ENCODE results near the gene NRAP.

The NRAP gene

DNA sequence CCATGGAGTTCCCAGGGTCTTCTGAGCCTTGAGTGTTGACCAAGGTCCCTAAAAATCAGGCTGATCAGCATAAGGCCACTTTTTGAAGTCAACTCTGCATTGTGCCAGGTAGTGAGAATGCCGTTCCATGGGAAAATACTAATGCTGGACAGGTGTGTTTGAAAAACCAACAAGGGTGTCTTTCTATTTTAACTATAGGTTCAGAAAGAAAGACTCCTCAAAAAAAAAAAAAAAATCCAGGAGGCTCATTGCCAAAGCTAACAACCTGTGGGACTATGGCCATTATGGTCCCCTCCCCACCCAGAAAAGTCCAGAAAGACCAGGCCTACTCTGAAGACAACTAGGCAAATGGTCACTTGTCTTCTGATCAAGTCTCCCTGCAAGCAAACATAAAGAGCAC, 44.4 kb downstream of the NRAP start:
- Histone ChIP-seq H3K27me3 (replicated peaks) (no peaks in the 10 kb centered on the region), H3K36me3 (replicated peaks) (no peaks in the 10 kb centered on the region), H3K27ac (no peak overlapping the region), H3K4me3 (ENCODE audit: low read depth, low read length) (no peak overlapping the region)
- in situ Hi-C loops (cut with HindIII; ENCODE audit: low pct_ligation_motif_present, low sequenced_read_pairs) = no loop called here
- no peak for DNase-seq
- TF ChIP-seq, protein P1, sequence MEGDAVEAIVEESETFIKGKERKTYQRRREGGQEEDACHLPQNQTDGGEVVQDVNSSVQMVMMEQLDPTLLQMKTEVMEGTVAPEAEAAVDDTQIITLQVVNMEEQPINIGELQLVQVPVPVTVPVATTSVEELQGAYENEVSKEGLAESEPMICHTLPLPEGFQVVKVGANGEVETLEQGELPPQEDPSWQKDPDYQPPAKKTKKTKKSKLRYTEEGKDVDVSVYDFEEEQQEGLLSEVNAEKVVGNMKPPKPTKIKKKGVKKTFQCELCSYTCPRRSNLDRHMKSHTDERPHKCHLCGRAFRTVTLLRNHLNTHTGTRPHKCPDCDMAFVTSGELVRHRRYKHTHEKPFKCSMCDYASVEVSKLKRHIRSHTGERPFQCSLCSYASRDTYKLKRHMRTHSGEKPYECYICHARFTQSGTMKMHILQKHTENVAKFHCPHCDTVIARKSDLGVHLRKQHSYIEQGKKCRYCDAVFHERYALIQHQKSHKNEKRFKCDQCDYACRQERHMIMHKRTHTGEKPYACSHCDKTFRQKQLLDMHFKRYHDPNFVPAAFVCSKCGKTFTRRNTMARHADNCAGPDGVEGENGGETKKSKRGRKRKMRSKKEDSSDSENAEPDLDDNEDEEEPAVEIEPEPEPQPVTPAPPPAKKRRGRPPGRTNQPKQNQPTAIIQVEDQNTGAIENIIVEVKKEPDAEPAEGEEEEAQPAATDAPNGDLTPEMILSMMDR (IDR thresholded peaks at IDR 0.05; ENCODE audit: low read depth, low read length, missing control alignments) = no peak

DNA sequence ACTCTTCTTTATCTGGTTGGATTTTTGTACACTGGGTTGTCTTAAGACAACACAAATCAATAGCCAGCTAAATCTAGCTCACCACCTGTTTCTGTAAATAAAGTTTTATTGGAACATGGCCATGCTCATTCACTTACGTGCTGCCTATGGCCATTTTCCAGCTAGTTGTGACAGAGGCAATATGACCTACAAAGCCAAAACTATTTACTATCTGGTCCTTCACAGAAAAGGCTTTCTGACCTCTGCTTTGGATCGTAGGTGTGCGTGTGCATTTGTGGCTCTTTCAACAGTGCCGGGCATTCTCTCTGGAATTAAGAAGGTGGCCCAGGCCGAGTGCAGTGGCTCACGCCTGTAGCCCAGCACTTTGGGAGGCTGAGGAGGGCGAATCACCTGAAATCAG, 45.5 kb downstream of the NRAP start:
- TF ChIP-seq, protein P1 (IDR thresholded peaks at IDR 0.05; ENCODE audit: low read depth, low read length, missing control alignments) = no peak
- Histone ChIP-seq H3K27me3 (replicated peaks) (no peaks in the 10 kb centered on the region), H3K36me3 (replicated peaks) (no peaks in the 10 kb centered on the region), H3K4me3 (ENCODE audit: low read depth, low read length) (no peak overlapping the region), H3K27ac (no peak overlapping the region)
- no peak for DNase-seq
- in situ Hi-C loops (cut with HindIII; ENCODE audit: low pct_ligation_motif_present, low sequenced_read_pairs) = no loop called here

DNA sequence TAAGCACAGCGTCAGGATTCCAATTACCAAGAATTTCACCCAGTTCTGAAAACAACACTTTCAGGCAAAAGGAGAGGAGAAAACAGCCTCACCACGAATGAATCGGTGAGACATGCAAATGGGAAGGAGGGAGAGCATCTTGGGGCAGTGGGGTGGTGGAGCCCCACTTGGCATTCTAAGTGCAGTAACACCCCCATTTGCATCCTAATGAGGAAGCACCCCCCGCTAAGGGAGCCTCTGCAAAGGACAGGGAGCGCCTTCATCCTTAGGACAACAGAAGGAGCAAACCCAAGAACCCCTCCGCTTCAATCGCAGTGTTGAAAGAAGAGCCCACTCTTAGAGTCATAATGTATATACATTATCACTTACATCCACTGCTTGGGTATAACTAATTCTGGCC, 46.8 kb downstream of the NRAP start:
- H3K36me3 ChIP-seq (replicated peaks) = no peaks in the 10 kb centered on the region
- in situ Hi-C loops (cut with HindIII; ENCODE audit: low pct_ligation_motif_present, low sequenced_read_pairs) = no loop called here
- TF ChIP-seq, protein P1 (IDR thresholded peaks at IDR 0.05; ENCODE audit: low read depth, low read length, missing control alignments) = no peak

DNA sequence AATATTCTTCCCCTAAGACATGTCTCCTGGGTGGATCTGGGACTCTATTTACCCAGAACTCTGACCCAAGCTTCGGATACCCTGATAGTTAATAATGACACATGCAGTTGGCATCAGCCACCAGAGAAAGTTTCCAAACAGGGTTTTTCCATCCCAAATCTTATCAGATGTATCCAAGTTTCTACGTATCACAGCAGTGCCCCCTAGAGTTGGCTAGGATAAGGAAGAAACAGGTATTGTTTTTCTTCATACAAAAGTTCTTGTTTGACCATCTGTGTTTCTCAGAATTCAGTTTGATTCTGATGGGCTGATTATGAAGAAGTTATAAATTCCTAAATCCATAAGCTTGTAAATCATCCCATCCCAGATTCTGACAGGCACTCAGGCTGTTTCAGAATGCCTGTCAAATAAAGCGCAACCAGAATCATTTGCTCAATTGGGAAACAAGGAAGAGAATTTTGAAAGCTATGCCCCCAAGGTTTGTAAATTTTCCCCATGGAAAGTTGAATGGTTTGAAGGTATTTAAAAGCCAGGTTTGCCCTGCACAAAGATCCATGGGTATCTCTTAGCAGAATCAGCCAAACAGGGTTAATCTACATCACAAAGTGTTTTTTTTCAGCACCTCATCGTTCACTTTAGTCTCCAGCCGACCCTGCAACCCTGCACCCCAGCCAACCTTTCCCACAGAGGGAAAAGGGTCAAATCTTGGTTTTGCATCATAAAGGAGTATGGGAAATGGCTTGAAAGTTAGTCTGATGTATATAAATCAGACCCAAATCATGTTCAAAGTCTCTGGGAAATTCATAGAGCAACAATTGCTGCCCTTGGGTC, 47.4 kb downstream of the NRAP start:
- H3K27ac ChIP-seq = no peak overlapping the region
- in situ Hi-C loops (cut with HindIII; ENCODE audit: low pct_ligation_motif_present, low sequenced_read_pairs) = no loop called here
- TF ChIP-seq, protein P1 (IDR thresholded peaks at IDR 0.05; ENCODE audit: low read depth, low read length, missing control alignments) = peak; percentile 47
- H3K36me3 ChIP-seq (replicated peaks) = no peaks in the 10 kb centered on the region
- no peak overlapping the region for H3K4me3 ChIP-seq (ENCODE audit: low read depth, low read length)
- H3K27me3 ChIP-seq (replicated peaks) = no peaks in the 10 kb centered on the region
- DNase-seq = peak; percentile 2

More for the DNA sequence above, 46.8 kb downstream of the NRAP start:
- no peak for DNase-seq
- no peak overlapping the region for H3K4me3 ChIP-seq (ENCODE audit: low read depth, low read length)
- no peaks in the 10 kb centered on the region for H3K27me3 ChIP-seq (replicated peaks)
- H3K27ac ChIP-seq = no peak overlapping the region

DNA sequence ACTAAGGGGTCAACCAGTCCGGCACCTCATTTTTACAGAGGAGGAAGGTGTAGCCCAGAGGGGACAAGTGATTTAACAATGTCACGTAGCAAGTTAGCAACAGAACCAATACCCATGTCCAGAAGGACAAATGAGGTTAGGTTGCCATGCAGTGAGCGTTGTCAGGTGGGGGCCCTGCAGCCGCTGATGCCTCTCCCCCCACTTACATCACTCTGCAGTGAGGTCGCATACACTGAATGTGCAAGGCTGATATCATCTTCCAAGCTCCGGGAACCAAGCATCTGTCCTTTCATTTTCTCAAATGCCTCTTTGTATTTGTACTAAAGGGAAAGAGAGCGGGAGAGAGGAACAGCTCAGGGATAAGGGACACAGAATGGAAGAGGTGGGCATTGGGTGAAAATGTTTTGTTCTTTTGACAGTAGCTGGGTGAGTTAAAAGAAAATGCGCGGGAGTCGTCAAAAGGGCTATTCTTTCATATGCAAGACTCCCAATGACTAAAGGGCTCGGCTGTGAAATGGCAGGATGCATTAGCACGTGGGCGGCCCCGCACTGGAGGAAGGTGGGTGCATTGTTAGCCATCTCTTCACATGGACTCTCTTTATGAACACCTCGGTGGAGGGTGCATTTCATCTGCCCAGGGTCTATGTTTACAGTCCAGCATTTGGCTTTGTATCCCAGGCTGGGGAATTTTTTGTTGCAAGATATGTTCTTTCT, 49.7 kb downstream of the NRAP start:
- TF ChIP-seq, protein P1 (IDR thresholded peaks at IDR 0.05; ENCODE audit: low read depth, low read length, missing control alignments) = no peak
- DNase-seq = no peak
- Histone ChIP-seq H3K27me3 (replicated peaks) (no peaks in the 10 kb centered on the region), H3K36me3 (replicated peaks) (no peaks in the 10 kb centered on the region), H3K27ac (no peak overlapping the region), H3K4me3 (ENCODE audit: low read depth, low read length) (no peak overlapping the region)
- in situ Hi-C loops (cut with HindIII; ENCODE audit: low pct_ligation_motif_present, low sequenced_read_pairs) = no loop called here

All from brain microvascular endothelial cell (primary cell).